NB4 (cell line): ENCODE data around the gene IFI27L1.

Source experiments
- MYC ChIP-seq: IDR thresholded peaks from 2 replicates; pipeline ENCODE4 v1.6.1; 2011; ENCODE audit warnings: low read depth, low read length
- TF ChIP-seq, protein P1 (sequence below): IDR thresholded peaks from one replicate; pipeline ENCODE4 v1.5.1; 2012; ENCODE audit warnings: low read depth, low read length
- TF ChIP-seq, protein P2 (sequence below): IDR thresholded peaks from 2 replicates; pipeline ENCODE4 v1.6.1; 2011; ENCODE audit warnings: low read depth, low read length

DNA sequence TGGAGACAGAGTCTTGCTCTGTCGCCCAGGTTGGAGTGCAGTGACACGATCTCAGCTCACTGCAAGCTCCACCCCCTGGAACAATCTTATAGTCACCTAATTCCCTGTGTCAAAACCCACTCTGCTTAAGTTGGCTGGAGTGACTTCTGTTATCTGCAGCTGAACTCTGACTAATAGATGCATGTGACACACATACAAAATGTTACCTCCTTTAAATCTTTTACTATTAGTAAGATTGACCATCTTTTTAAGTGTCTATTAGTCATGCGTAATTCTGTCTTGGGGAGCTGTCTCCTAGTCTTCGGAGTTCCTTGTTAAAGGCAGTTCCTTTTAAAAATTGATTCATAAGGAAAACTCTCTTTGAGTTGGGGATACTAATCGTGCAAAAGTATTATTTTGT lies 7.4 kb downstream of the IFI27L1 start:
- TF ChIP-seq, protein P1, sequence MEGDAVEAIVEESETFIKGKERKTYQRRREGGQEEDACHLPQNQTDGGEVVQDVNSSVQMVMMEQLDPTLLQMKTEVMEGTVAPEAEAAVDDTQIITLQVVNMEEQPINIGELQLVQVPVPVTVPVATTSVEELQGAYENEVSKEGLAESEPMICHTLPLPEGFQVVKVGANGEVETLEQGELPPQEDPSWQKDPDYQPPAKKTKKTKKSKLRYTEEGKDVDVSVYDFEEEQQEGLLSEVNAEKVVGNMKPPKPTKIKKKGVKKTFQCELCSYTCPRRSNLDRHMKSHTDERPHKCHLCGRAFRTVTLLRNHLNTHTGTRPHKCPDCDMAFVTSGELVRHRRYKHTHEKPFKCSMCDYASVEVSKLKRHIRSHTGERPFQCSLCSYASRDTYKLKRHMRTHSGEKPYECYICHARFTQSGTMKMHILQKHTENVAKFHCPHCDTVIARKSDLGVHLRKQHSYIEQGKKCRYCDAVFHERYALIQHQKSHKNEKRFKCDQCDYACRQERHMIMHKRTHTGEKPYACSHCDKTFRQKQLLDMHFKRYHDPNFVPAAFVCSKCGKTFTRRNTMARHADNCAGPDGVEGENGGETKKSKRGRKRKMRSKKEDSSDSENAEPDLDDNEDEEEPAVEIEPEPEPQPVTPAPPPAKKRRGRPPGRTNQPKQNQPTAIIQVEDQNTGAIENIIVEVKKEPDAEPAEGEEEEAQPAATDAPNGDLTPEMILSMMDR = no peak
- TF ChIP-seq, protein P2, sequence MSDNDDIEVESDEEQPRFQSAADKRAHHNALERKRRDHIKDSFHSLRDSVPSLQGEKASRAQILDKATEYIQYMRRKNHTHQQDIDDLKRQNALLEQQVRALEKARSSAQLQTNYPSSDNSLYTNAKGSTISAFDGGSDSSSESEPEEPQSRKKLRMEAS = no peak
- TF ChIP-seq MYC = no peak
